B cell (primary cell): ENCODE measurements around the gene TMEM214. TPM values are rescaled to one million over a fixed set of nuclear protein-coding genes. Genes with fewer than 3 reads are reported as not detected.

Experiments used
- ATAC-seq: fragments of 200-7000 bp; cut with Tn5 transposase; one replicate; pipeline ENCODE4 v1.10.0; 2021; ENCODE audit warnings: low read depth, mild to moderate bottlenecking, moderate number of reproducible peaks, moderate library complexity
- CTCF ChIA-PET: fragments of 350-600 bp; sonication (Branson Sonifier 250); formaldehyde crosslinking; loops from one replicate; lab custom pipeline; 2021; ENCODE audit warnings: antibody characterized with exemption, inconsistent platforms; lab: Charles Lee
- POLR2A ChIA-PET: fragments of 350-600 bp; sonication (Branson Sonifier 250); formaldehyde crosslinking; loops from one replicate; lab custom pipeline; 2021; ENCODE audit warnings: antibody characterized with exemption; lab: Charles Lee
- DNase-seq: peaks from one replicate; pipeline ENCODE4 v3.0.0; 2013
- H2AFZ ChIP-seq: 2 replicates; pipeline ENCODE4 v1.6.1; 2012; ENCODE audit warnings: mild to moderate bottlenecking, low read depth, low read length; ENCODE audit not compliant: insufficient read depth, poor library complexity, severe bottlenecking
- H3K27ac ChIP-seq, 2 donors: 1 replicate in 1 of 2; 2 replicates in 1 of 2; pipeline ENCODE4 v1.5.1; 2012 to 2013; ENCODE audit warnings: low read length in 2 of 2, mild to moderate bottlenecking in 2 of 2, moderate library complexity in 1 of 2
- H3K27me3 ChIP-seq, 4 experiments: fragments of 200-600 bp in 1 of 4; sonication (generic) in 1 of 4; replicated peaks in 1 of 4; 1 replicate in 2 of 4; 2 replicates in 2 of 4; pipeline versions ENCODE4 v1.6.1 to v1.7.0; 2013 to 2016; ENCODE audit warnings: low read length in 3 of 4, mild to moderate bottlenecking in 2 of 4, mixed read lengths in 1 of 4, moderate library complexity in 1 of 4; ENCODE audit not compliant: insufficient read depth in 4 of 4, control insufficient read depth in 3 of 4; ENCODE audit errors: control extremely low read depth in 1 of 4
- H3K36me3 ChIP-seq, 2 experiments: replicated peaks in 1 of 2; 1 replicate in 1 of 2; 2 replicates in 1 of 2; pipeline versions ENCODE4 v1.6.1 to v1.7.1; 2013; ENCODE audit warnings: low read length in 1 of 2; ENCODE audit not compliant: insufficient read depth in 2 of 2, control insufficient read depth in 1 of 2; ENCODE audit errors: control extremely low read depth in 1 of 2, extremely low read depth in 1 of 2
- H3K4me1 ChIP-seq, 2 donors: fragments of 200-600 bp in 1 of 2; sonication (generic) in 1 of 2; 1 replicate in 1 of 2; 2 replicates in 1 of 2; pipeline versions ENCODE4 v1.5.1 to v1.6.1; 2013 to 2017; ENCODE audit warnings: low read length in 2 of 2; ENCODE audit not compliant: control insufficient read depth in 2 of 2, insufficient read depth in 2 of 2
- H3K4me2 ChIP-seq: replicated peaks from 2 replicates; pipeline ENCODE3; 2012; ENCODE audit warnings: mild to moderate bottlenecking, low read depth, low read length; ENCODE audit not compliant: poor library complexity, severe bottlenecking
- H3K4me3 ChIP-seq, 5 experiments: fragments of 200-600 bp in 1 of 5; sonication (generic) in 1 of 5; 1 replicate in 3 of 5; 2 replicates in 2 of 5; pipeline versions ENCODE4 v1.5.1 to v1.7.0; 2011 to 2016; ENCODE audit warnings: low read length in 4 of 5, mild to moderate bottlenecking in 4 of 5, low read depth in 2 of 5, control low read depth in 1 of 5, moderate library complexity in 1 of 5; ENCODE audit not compliant: insufficient read depth in 1 of 5; ENCODE audit errors: control extremely low read depth in 1 of 5, extremely low read depth in 1 of 5
- H3K79me2 ChIP-seq: fragments of 200-600 bp; sonication (generic); one replicate; pipeline ENCODE4 v1.6.0; 2016; ENCODE audit warnings: low read length; ENCODE audit not compliant: control insufficient read depth, insufficient read depth
- H3K9ac ChIP-seq: fragments of 200-600 bp; sonication (generic); 2 replicates; pipeline ENCODE4 v1.6.1; 2017; ENCODE audit warnings: mild to moderate bottlenecking, low read length, moderate library complexity
- H3K9me3 ChIP-seq, 3 donors: one replicate each; pipeline versions ENCODE4 v1.6.1 to v1.7.1; 2013; ENCODE audit warnings: low read length in 2 of 3; ENCODE audit not compliant: control insufficient read depth in 2 of 3, insufficient read depth in 1 of 3; ENCODE audit errors: control extremely low read depth in 1 of 3
- H4K20me1 ChIP-seq: 2 replicates; pipeline ENCODE4 v1.6.0; 2012; ENCODE audit warnings: mild to moderate bottlenecking, low read length; ENCODE audit not compliant: insufficient read depth, control insufficient read depth, poor library complexity, severe bottlenecking
- H3K27ac Mint-ChIP-seq: one replicate; pipeline ENCODE4 v1.8.0; 2021; ENCODE audit warnings: mixed read lengths
- H3K27me3 Mint-ChIP-seq: one replicate; pipeline ENCODE4 v1.8.0; 2021; ENCODE audit warnings: mixed read lengths
- H3K4me1 Mint-ChIP-seq: one replicate; pipeline ENCODE4 v1.8.0; 2021; ENCODE audit warnings: mixed read lengths
- H3K4me3 Mint-ChIP-seq: one replicate; pipeline ENCODE4 v1.8.0; 2021; ENCODE audit warnings: mixed read lengths
- H3K9me3 Mint-ChIP-seq: one replicate; pipeline ENCODE4 v1.8.0; 2022; ENCODE audit warnings: mixed read lengths; ENCODE audit not compliant: insufficient read depth
- CTCF ChIP-seq: fragments of 200-600 bp; IDR thresholded peaks from one replicate; pipeline ENCODE4 v1.8.0; 2022; ENCODE audit warnings: antibody characterized with exemption, mild to moderate bottlenecking
- EZH2 ChIP-seq: IDR thresholded peaks from 2 replicates; pipeline ENCODE4 v1.6.1; 2012; ENCODE audit warnings: borderline replicate concordance, low read depth, mild to moderate bottlenecking, moderate library complexity, low read length; ENCODE audit not compliant: insufficient read depth, poor library complexity, severe bottlenecking
- WGBS: methylation state at CpG from one replicate; pipeline ENCODE4 v1.1.5; 2013; ENCODE audit warnings: missing lambda C conversion rate; ENCODE audit not compliant: insufficient coverage; 5-methylcytosine and 5-hydroxymethylcytosine counted together
- intact Hi-C: fragments of 100-400 bp; cut with micrococcal nuclease; formaldehyde crosslinking; loops from one replicate; pipeline ENCODE4 v1.10.0; 2022
- polyA plus RNA-seq: library from polyadenylated mRNA; depleted of rRNA; stranded (reverse); fragments of >200 nt; gene quantifications from 2 replicates; pipeline ENCODE4 v1.2.3, GENCODE V29; 2012
- total RNA-seq, 2 donors: library from RNA; stranded (reverse); fragments of 120-200 nt in 1 of 2; gene quantifications; 1 replicate in 1 of 2; 2 replicates in 1 of 2; pipeline versions ENCODE4 v1.2.3 to v1.2.4, GENCODE V29; 2013 to 2022

Gene TMEM214
- total and polyA plus RNA-seq, 2 donors (not counting 1 experiment from before 2014, with no cell fraction given): 80.1 to 91.1 TPM

GRCh38 chr2:27069436-27069835 lies 36.7 kb downstream of the TMEM214 start:
- peak overlapping the region; percentile 47 for H3K4me3 Mint-ChIP-seq
- Histone ChIP-seq H3K27me3 (no peaks in the 10 kb centered on the region), H2AFZ (no peak overlapping the region), H3K4me1 (peaks cover 20 to 28% of the 10 kb centered on the region in 2 donors), H3K4me2 (no peak overlapping the region), H3K9me3 (no peaks in the 10 kb centered on the region), H3K36me3 (peaks cover 6 to 35% of the 10 kb centered on the region in 2 experiments), H3K4me3 (no peak overlapping the region), H3K27ac (no peak overlapping the region), H3K79me2 (peaks cover 39% of the 10 kb centered on the region), H4K20me1 (peaks cover 17% of the 10 kb centered on the region), H3K9ac (no peak overlapping the region)
- H3K9me3 Mint-ChIP-seq: no peaks in the 10 kb centered on the region
- peak overlapping the region; percentile 11 for H3K27ac Mint-ChIP-seq
- WGBS: 100% methylated on average over 6 of the region's 6 CpGs
- intact Hi-C loops: no loop called here
- H3K27me3 Mint-ChIP-seq: no peaks in the 10 kb centered on the region
- DNase-seq (no peak), ATAC-seq (no peak)
- POLR2A ChIA-PET: no interaction called here
- H3K4me1 Mint-ChIP-seq: peaks cover 48% of the 10 kb centered on the region
- TF ChIP-seq CTCF (no peak), EZH2 (no peak)
- CTCF ChIA-PET: no interaction called here

GRCh38 chr2:27069961-27070618 lies 37.3 kb downstream of the TMEM214 start:
- Histone ChIP-seq H3K27me3 (no peaks in the 10 kb centered on the region), H3K9me3 (no peaks in the 10 kb centered on the region), H4K20me1 (peaks cover 17% of the 10 kb centered on the region), H3K4me3 (peak overlapping the region in 2 of 5 experiments; percentile 88 to 91), H3K36me3 (peaks cover 6 to 35% of the 10 kb centered on the region in 2 experiments), H3K9ac (peak overlapping the region; percentile 83), H3K27ac (peak overlapping the region in 1 of 2 donors; percentile 87), H3K79me2 (peaks cover 39% of the 10 kb centered on the region), H3K4me1 (peaks cover 26 to 34% of the 10 kb centered on the region in 2 donors), H3K4me2 (peak overlapping the region; percentile 90), H2AFZ (no peak overlapping the region)
- no peak for DNase-seq
- H3K27ac Mint-ChIP-seq: peak overlapping the region; percentile 95
- peaks cover 53% of the 10 kb centered on the region for H3K4me1 Mint-ChIP-seq
- ChIA-PET CTCF (interaction anchor here (0.6 to 3.3 kb wide), 2 partner anchors 17 to 233 kb away, joined by 3 to 10 read pairs; partner anchors contain the start of gene KHK), POLR2A (interaction anchor here (3.4 kb wide), 1 partner anchor 20 kb away, joined by 48 read pairs; the partner anchor contains the start of gene AGBL5)
- intact Hi-C loops: loop anchor here (2.0 kb wide), 1 partner anchor 301 kb away; the partner anchor contains the start of genes EIF2B4 and SNX17
- no peak for ATAC-seq
- no peaks in the 10 kb centered on the region for H3K9me3 Mint-ChIP-seq
- peak overlapping the region; percentile 99 for H3K4me3 Mint-ChIP-seq
- 89% methylated on average over 7 of the region's 8 CpGs for WGBS
- H3K27me3 Mint-ChIP-seq: no peaks in the 10 kb centered on the region
- TF ChIP-seq EZH2 (no peak), CTCF (no peak)
